Left lung (tissue), 10 donors: ENCODE measurements around the gene CPT1C. TPM values are rescaled to one million over a fixed set of nuclear protein-coding genes. Genes with fewer than 3 reads are reported as not detected.

ENCODE experiments used
- ATAC-seq: fragments of 200-7000 bp; cut with Tn5 transposase; one replicate; pipeline ENCODE4 v1.9.1; 2020; ENCODE audit warnings: moderate library complexity
- DNase-seq, 4 donors: peaks; one replicate each; pipeline ENCODE4 v3.0.0-alpha.2; 2013 to 2020
- H3K27ac ChIP-seq, 2 donors: fragments of 200-600 bp; sonication (generic) in 1 of 2; one replicate each; pipeline versions ENCODE4 v1.5.0 to v1.8.0; 2020 to 2021
- H3K27me3 ChIP-seq, 2 donors: fragments of 200-600 bp; sonication (generic) in 1 of 2; one replicate each; pipeline versions ENCODE4 v1.5.0 to v1.8.0; 2020 to 2021
- H3K36me3 ChIP-seq, 2 donors: fragments of 200-600 bp; sonication (generic) in 1 of 2; one replicate each; pipeline versions ENCODE4 v1.5.0 to v1.8.0; 2020 to 2021
- H3K4me1 ChIP-seq, 2 donors: fragments of 200-600 bp; one replicate each; pipeline ENCODE4 v1.8.0; 2021
- H3K4me3 ChIP-seq, 2 donors: fragments of 200-600 bp; sonication (generic) in 1 of 2; one replicate each; pipeline versions ENCODE4 v1.5.0 to v1.8.0; 2020 to 2021; ENCODE audit warnings: mild to moderate bottlenecking in 1 of 2
- H3K9me3 ChIP-seq, 2 donors: fragments of 200-600 bp; sonication (generic) in 1 of 2; one replicate each; pipeline versions ENCODE4 v1.5.0 to v1.8.0; 2020 to 2021
- CTCF ChIP-seq, 2 donors: fragments of 200-600 bp; sonication (generic) in 1 of 2; IDR thresholded peaks; one replicate each; pipeline versions ENCODE4 v1.5.0 to v1.8.0; 2021; ENCODE audit warnings: antibody characterized with exemption in 2 of 2
- intact Hi-C, 2 donors: fragments of 100-400 bp; cut with DNase I; formaldehyde crosslinking; loops; one replicate each; pipeline versions ENCODE4 v1.11.2 to v1.14.2; 2022
- polyA plus RNA-seq, 6 donors: library from polyadenylated mRNA; unstranded; fragments of 120-200 nt; gene quantifications; one replicate each; pipeline ENCODE4 v1.2.1, GENCODE V29; 2013; ENCODE audit not compliant: insufficient read length in 6 of 6
- total RNA-seq, 2 donors: library from RNA; stranded (reverse); fragmentation: NEBNext Ultra II Directional; extraction: Animal tissue kit (Norgen Biotek cat#: 25700); gene quantifications; one replicate each; pipeline ENCODE4 v1.2.1, GENCODE V29; 2021
- donor health status: DM: no; HTN: yes; CAD: no.
- donor health status: DM: no; HTN: no; CAD: no.

Gene CPT1C
- total and polyA plus RNA-seq, 8 donors: 6.2 to 37.3 (median 29.0) TPM

DNA sequence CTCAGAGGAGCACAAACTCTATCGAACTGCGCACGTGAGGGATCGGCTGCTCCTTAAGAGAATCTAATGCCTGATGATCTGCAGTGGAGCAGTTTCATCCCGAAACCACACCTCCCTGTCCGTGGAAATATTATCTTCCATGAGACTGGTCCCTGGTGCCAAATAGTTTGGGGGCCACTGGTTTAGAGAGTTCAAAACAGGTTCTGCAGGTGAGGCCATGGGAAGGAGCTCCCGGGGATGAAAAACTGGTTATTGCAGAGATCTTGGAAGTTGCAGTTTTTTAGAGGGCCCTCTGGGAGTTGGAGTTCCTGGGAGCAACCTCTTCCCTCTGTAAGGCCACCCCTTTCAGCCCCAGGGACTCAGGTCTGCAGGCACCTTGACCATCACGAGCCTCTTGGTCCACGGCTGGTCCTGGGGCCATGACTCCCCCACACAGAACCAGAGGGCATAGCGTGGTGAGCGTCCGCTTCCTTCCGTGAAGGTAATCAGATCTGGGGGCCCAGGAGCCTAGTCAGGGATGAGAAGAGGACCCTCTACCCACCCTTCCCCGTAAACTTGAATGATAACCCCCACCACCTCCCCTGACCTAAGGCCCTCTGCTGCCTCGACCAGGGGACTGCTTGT, 30.5 kb upstream of the CPT1C start:
- Histone ChIP-seq H3K4me3 (no peak overlapping the region), H3K9me3 (no peaks in the 10 kb centered on the region), H3K27ac (no peak overlapping the region), H3K27me3 (no peaks in the 10 kb centered on the region), H3K36me3 (peaks cover 0 to 79% of the 10 kb centered on the region in 2 donors), H3K4me1 (peaks cover 5 to 18% of the 10 kb centered on the region in 2 donors)
- no peak for DNase-seq
- intact Hi-C loops: no loop called here
- ATAC-seq: no peak
- TF ChIP-seq CTCF (IDR thresholded peaks at IDR 0.05): no peak

- ATAC-seq (no peak), DNase-seq (no peak)
- peaks cover 0 to 64% of the 10 kb centered on the region in 2 donors for H3K36me3 ChIP-seq
- no peak for TF ChIP-seq CTCF (IDR thresholded peaks at IDR 0.05)
- H3K4me1 ChIP-seq: peaks cover 10 to 29% of the 10 kb centered on the region in 2 donors
- H3K9me3 ChIP-seq: no peaks in the 10 kb centered on the region
- no peak overlapping the region for H3K27ac ChIP-seq
- no peaks in the 10 kb centered on the region for H3K27me3 ChIP-seq
- intact Hi-C loops: no loop called here
- no peak overlapping the region for H3K4me3 ChIP-seq
Observed at GRCh38 chr19:49662011-49662410, 28.9 kb upstream of the CPT1C start.

DNA sequence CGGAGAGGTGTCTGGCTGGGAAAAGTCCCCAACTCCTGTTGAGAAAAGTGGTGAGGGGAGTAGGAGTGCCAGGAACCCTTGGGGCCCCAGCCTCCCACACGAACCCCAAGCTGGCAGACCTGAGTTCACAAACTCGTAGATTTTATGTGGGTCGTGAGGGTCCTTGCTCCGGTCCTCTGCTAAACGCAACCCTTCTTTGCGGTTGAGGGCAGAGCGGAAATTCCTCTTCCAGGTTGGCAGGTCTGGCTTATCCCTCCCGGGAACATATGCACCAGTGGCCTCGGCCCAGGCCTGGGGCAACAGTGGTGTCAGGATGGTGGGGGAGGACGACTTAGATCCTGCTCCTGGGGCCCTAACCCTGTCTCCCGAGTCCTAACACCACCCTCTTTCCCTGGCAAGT, 27.7 kb upstream of the CPT1C start:
- intact Hi-C loops: no loop called here
- TF ChIP-seq CTCF (IDR thresholded peaks at IDR 0.05): no peak
- peak overlapping the region in 1 of 2 donors; percentile 92 for H3K27ac ChIP-seq
- peaks cover 0 to 52% of the 10 kb centered on the region in 2 donors for H3K36me3 ChIP-seq
- H3K4me1 ChIP-seq: peaks cover 10 to 32% of the 10 kb centered on the region in 2 donors
- ATAC-seq: no peak
- no peak overlapping the region for H3K4me3 ChIP-seq
- no peaks in the 10 kb centered on the region for H3K27me3 ChIP-seq
- DNase-seq: no peak
- H3K9me3 ChIP-seq: no peaks in the 10 kb centered on the region

DNA sequence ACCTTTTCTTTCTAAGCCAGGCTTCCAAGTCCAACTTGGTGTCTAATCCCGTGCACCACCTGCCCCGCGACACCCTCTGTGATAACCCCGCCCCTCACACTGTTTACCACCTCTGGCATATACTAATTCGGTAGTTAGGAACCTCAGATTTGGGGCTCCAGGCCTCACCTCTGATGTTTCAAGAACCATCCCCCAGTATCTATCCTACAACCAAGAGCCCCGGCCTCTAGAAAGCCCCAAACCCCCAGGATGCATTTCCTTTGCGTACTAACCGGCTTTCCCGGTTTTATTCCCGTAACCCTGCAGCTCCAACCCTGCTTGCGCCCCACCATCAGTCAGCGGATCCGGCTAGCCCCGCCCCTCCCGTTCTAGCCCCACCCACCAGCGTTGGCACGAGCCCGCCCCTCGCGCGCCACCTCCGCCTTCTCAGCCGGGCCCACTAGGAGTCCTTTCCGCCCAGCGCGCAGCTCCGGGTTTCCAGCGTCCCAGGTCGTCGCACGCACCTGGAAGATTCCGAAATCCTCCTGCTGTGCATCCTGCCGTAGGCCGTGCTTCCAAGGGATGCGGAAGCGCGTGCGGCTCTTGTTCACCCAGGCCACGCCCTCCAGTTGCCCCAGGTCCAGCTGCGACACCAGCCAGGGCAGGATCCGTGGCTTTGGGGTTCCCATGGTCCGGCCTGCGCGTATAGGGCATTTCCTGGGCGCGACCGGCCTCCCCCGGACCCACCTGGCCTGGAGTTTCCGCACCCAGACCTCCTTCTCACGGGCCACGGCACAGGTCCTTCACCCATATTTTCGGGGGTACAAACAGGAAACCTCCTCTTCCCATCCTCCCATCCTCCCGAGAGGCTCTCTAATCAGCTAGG, 26.5 kb upstream of the CPT1C start:
- ATAC-seq (peak; percentile 89), DNase-seq (peak; percentile 70 to 98 (median 89))
- Histone ChIP-seq H3K4me1 (peaks cover 10 to 32% of the 10 kb centered on the region in 2 donors), H3K27me3 (no peaks in the 10 kb centered on the region), H3K9me3 (no peaks in the 10 kb centered on the region), H3K27ac (peak overlapping the region; percentile 86 to 92), H3K4me3 (peak overlapping the region; percentile 68 to 93), H3K36me3 (peaks cover 0 to 40% of the 10 kb centered on the region in 2 donors)
- peak; percentile 18 to 47 for TF ChIP-seq CTCF (IDR thresholded peaks at IDR 0.05)
- intact Hi-C loops: no loop called here

- Histone ChIP-seq H3K4me3 (peak overlapping the region; percentile 68 to 93), H3K27me3 (no peaks in the 10 kb centered on the region), H3K9me3 (no peaks in the 10 kb centered on the region), H3K27ac (peak overlapping the region; percentile 86 to 92), H3K36me3 (peaks cover 0 to 34% of the 10 kb centered on the region in 2 donors), H3K4me1 (peaks cover 10 to 32% of the 10 kb centered on the region in 2 donors)
- ATAC-seq: peak; percentile 2
- DNase-seq: no peak
- no peak for TF ChIP-seq CTCF (IDR thresholded peaks at IDR 0.05)
- intact Hi-C loops: no loop called here
Observed at GRCh38 chr19:49665036-49665350, 25.9 kb upstream of the CPT1C start.
